OCI-M2 (cell line): ENCODE measurements around the gene AKR7A3.
"Not testable (repeated sequence)": the region's sequence is repeated elsewhere in the genome, so short reads cannot be mapped to it uniquely, and the experiment has no call there.

Experiments
- DNase-seq: peaks from one replicate; lab custom pipeline; 2025; ENCODE audit not compliant: unreplicated experiment; lab: John Stamatoyannopoulos, UW

Gene AKR7A3

GRCh38 chr1:19319196-19319595, 30.6 kb upstream of the AKR7A3 start:
- no peak for DNase-seq

GRCh38 chr1:19317126-19317910, 28.7 kb upstream of the AKR7A3 start:
- DNase-seq = no peak

GRCh38 chr1:19315378-19316198, 27.0 kb upstream of the AKR7A3 start:
- no peak for DNase-seq

GRCh38 chr1:19313961-19314882, 25.7 kb upstream of the AKR7A3 start:
- no peak for DNase-seq

GRCh38 chr1:19313636-19313959, 25.0 kb upstream of the AKR7A3 start:
- no peak for DNase-seq

- no peak for DNase-seq
Observed at GRCh38 chr1:19312782-19313635, 24.4 kb upstream of the AKR7A3 start.

- DNase-seq = peak; percentile 66
Observed at GRCh38 chr1:19311931-19312781, 23.6 kb upstream of the AKR7A3 start, which contains the start of the genes AKR7A2 and SLC66A1. Gene AKR7A2 (minus strand): TSS chr1:19312144. CDS start chr1:19312124, 20 bp downstream. Gene SLC66A1 (plus strand): TSS chr1:19312326. CDS start chr1:19317678, 5,352 bp downstream.

- DNase-seq = no peak
Observed at GRCh38 chr1:19311503-19311930, 22.9 kb upstream of the AKR7A3 start.

GRCh38 chr1:19310720-19311502, 22.3 kb upstream of the AKR7A3 start:
- DNase-seq = no peak

GRCh38 chr1:19310061-19310460, 21.5 kb upstream of the AKR7A3 start:
- no peak for DNase-seq

GRCh38 chr1:19309123-19309813, 20.7 kb upstream of the AKR7A3 start:
- DNase-seq = no peak

- no peak for DNase-seq
Observed at GRCh38 chr1:19308509-19308907, 19.9 kb upstream of the AKR7A3 start.

- DNase-seq = no peak
Observed at GRCh38 chr1:19307794-19308508, 19.4 kb upstream of the AKR7A3 start.

- DNase-seq = no peak
Observed at GRCh38 chr1:19306941-19307340, 18.4 kb upstream of the AKR7A3 start.

- no peak for DNase-seq
Observed at GRCh38 chr1:19305880-19306279, 17.3 kb upstream of the AKR7A3 start.

GRCh38 chr1:19304081-19304480, 15.5 kb upstream of the AKR7A3 start:
- not testable (repeated sequence) for DNase-seq

GRCh38 chr1:19300211-19300610, 11.6 kb upstream of the AKR7A3 start:
- DNase-seq = no peak
